HG02678 (cell line): ENCODE results near the gene PARPBP.
"Not testable (repeated sequence)": the region's sequence is repeated elsewhere in the genome, so short reads cannot be mapped to it uniquely, and the experiment has no call there.

Source experiments
- ATAC-seq: cut with Tn5 transposase; IDR thresholded peaks from one replicate; pipeline ENCODE4 v1.9.1; 2021; ENCODE audit warnings: mild to moderate bottlenecking, moderate library complexity; ENCODE audit not compliant: unreplicated experiment

The PARPBP gene

DNA sequence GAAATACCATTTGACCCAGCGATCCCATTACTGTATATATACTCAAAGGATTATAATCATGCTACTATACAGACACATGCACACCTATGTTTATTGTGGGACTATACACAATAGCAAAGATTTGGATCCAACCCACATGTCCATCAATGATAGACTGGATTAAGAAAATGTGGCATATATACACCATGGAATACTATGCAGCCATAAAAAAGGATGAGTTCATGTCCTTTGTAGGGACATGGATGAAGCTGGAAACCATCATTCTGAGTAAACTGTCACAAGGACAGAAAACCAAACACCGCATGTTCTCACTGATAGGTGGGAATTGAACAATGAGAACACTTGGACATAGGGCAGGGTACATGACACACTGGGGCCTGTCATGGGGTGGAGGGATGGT is 120.9 kb downstream of the PARPBP start:
- not testable (repeated sequence) for ATAC-seq
